DND-41 (cell line): ENCODE results near the gene EXOG.

Experiments
- CTCF ChIP-seq: IDR thresholded peaks from 2 replicates; pipeline ENCODE4 v1.5.1; 2012; ENCODE audit warnings: borderline replicate concordance, low read length, moderate library complexity, mild to moderate bottlenecking; ENCODE audit not compliant: poor library complexity, severe bottlenecking; ENCODE audit errors: extremely low read depth
- EZH2 ChIP-seq: IDR thresholded peaks from 3 replicates; pipeline ENCODE4 v1.6.1; 2012; ENCODE audit warnings: borderline replicate concordance, low read depth, mild to moderate bottlenecking, moderate library complexity, low read length, inconsistent platforms; ENCODE audit not compliant: severe bottlenecking

DNA sequence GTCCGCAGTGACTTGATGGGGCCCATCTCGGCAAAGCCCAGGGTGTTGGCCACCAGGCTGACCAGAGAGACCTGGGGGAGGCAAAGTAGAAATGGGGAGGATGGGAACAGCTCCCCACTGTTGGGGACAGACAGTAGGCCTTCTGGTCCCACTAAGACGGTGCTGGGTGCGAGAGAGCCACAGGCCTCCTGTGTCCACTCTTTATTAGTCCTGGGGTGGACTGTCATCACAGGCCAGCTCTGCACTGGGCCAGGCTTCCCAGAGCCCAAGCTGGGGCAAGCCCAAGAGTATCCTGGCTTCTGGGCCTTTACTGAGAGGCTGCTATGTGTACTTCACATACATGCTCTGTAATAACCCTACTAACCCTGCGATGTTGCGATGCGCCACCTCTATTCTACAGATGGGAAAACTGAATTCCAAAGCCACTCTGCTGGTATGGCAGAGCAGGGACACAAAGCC lies 66.4 kb downstream of the EXOG start:
- TF ChIP-seq CTCF: no peak
- no peak for TF ChIP-seq EZH2
